Measurements from ENCODE around the gene SRPX.

SRPX gene

GRCh38 chrX:38183596-38183995 is 37.1 kb downstream of the SRPX start:
- TF ChIP-seq CTCF (IDR thresholded peaks at IDR 0.05; ENCODE audit: insufficient read depth, low read depth, low read length, missing control alignments) = no peak
- no peak for DNase-seq (ENCODE audit: low read depth)
- no peak overlapping the region for H3K4me3 ChIP-seq (ENCODE audit: low read depth, low read length)

- H3K4me3 ChIP-seq (ENCODE audit: low read depth, low read length) = no peak overlapping the region
- no peak for DNase-seq (ENCODE audit: low read depth)
- no peak for TF ChIP-seq CTCF (IDR thresholded peaks at IDR 0.05; ENCODE audit: insufficient read depth, low read depth, low read length, missing control alignments)
Observed at GRCh38 chrX:38181357-38181756, 39.3 kb downstream of the SRPX start.

GRCh38 chrX:38178396-38178795 is 42.3 kb downstream of the SRPX start:
- DNase-seq (ENCODE audit: low read depth) = no peak
- no peak for TF ChIP-seq CTCF (IDR thresholded peaks at IDR 0.05; ENCODE audit: insufficient read depth, low read depth, low read length, missing control alignments)
- no peak overlapping the region for H3K4me3 ChIP-seq (ENCODE audit: low read depth, low read length)

GRCh38 chrX:38175139-38175538 is 45.5 kb downstream of the SRPX start:
- peak; percentile 29 for DNase-seq (ENCODE audit: low read depth)
- peak; percentile 42 for TF ChIP-seq CTCF (IDR thresholded peaks at IDR 0.05; ENCODE audit: insufficient read depth, low read depth, low read length, missing control alignments)
- no peak overlapping the region for H3K4me3 ChIP-seq (ENCODE audit: low read depth, low read length)

GRCh38 chrX:38172596-38172995 is 48.1 kb downstream of the SRPX start:
- TF ChIP-seq CTCF (IDR thresholded peaks at IDR 0.05; ENCODE audit: insufficient read depth, low read depth, low read length, missing control alignments) = no peak
- DNase-seq (ENCODE audit: low read depth) = no peak

GRCh38 chrX:38170556-38170955 is 50.1 kb downstream of the SRPX start:
- no peak for DNase-seq (ENCODE audit: low read depth)
- TF ChIP-seq CTCF (IDR thresholded peaks at IDR 0.05; ENCODE audit: insufficient read depth, low read depth, low read length, missing control alignments) = no peak

More at GRCh38 chrX:38172596-38172995, 48.1 kb downstream of the SRPX start:
- no peak overlapping the region for H3K4me3 ChIP-seq (ENCODE audit: low read depth, low read length)

GRCh38 chrX:38166478-38167083 is 54.1 kb downstream of the SRPX start:
- peak; percentile 13 for TF ChIP-seq CTCF (IDR thresholded peaks at IDR 0.05; ENCODE audit: insufficient read depth, low read depth, low read length, missing control alignments)
- no peak overlapping the region for H3K4me3 ChIP-seq (ENCODE audit: low read depth, low read length)
- DNase-seq (ENCODE audit: low read depth) = peak; percentile 33

More at GRCh38 chrX:38170556-38170955, 50.1 kb downstream of the SRPX start:
- no peak overlapping the region for H3K4me3 ChIP-seq (ENCODE audit: low read depth, low read length)
